Aorta (tissue), 5 donors: ENCODE measurements around the gene PCDHA7. TPM values are rescaled to one million over a fixed set of nuclear protein-coding genes. Genes with fewer than 3 reads are reported as not detected.
"Not testable (repeated sequence)": the region's sequence is repeated elsewhere in the genome, so short reads cannot be mapped to it uniquely, and the experiment has no call there.

ENCODE experiments used
- ATAC-seq: fragments of 200-7000 bp; cut with Tn5 transposase; one replicate; pipeline ENCODE4 v1.9.1; 2022; ENCODE audit warnings: moderate library complexity; ENCODE audit not compliant: low FRiP score
- DNase-seq, 2 donors: peaks; one replicate each; pipeline ENCODE4 v3.0.0-alpha.2; 2020
- H3K27ac ChIP-seq, 2 donors: one replicate each; pipeline ENCODE4 v1.5.1; 2013; ENCODE audit warnings: low read length in 2 of 2, mild to moderate bottlenecking in 2 of 2, moderate library complexity in 2 of 2, control low read depth in 1 of 2, inconsistent platforms in 1 of 2, low read depth in 1 of 2
- H3K27me3 ChIP-seq, 2 donors: one replicate each; pipeline ENCODE4 v1.6.1; 2013; ENCODE audit warnings: control low read depth in 1 of 2, low read length in 1 of 2, mild to moderate bottlenecking in 1 of 2, moderate library complexity in 1 of 2; ENCODE audit not compliant: insufficient read depth in 2 of 2, control insufficient read depth in 1 of 2
- H3K36me3 ChIP-seq, 2 donors: one replicate each; pipeline ENCODE4 v1.6.1; 2013; ENCODE audit warnings: control low read depth in 1 of 2, low read length in 1 of 2, mild to moderate bottlenecking in 1 of 2; ENCODE audit not compliant: insufficient read depth in 2 of 2, control insufficient read depth in 1 of 2
- H3K4me1 ChIP-seq, 2 donors: one replicate each; pipeline ENCODE4 v1.6.1; 2013; ENCODE audit warnings: low read length in 2 of 2, control low read depth in 1 of 2, mild to moderate bottlenecking in 1 of 2, moderate library complexity in 1 of 2; ENCODE audit not compliant: insufficient read depth in 2 of 2, control insufficient read depth in 1 of 2
- H3K4me3 ChIP-seq, 2 donors: one replicate each; pipeline ENCODE4 v1.5.1; 2013; ENCODE audit warnings: low read length in 2 of 2, control low read depth in 1 of 2, mild to moderate bottlenecking in 1 of 2
- H3K9me3 ChIP-seq: one replicate; pipeline ENCODE4 v1.6.1; 2013; ENCODE audit warnings: mild to moderate bottlenecking, low read length; ENCODE audit not compliant: control insufficient read depth
- WGBS, 2 donors: extraction: QIAGEN DNeasy Blood & Tissue Kit; methylation state at CpG; one replicate each; pipeline ENCODE4 v1.1.7; 2013; 5-methylcytosine and 5-hydroxymethylcytosine counted together
- intact Hi-C, 2 donors: fragments of 100-400 bp; cut with DNase I; formaldehyde crosslinking; loops; one replicate each; pipeline versions ENCODE4 v1.14.2 to v1.15.0; 2022
- polyA plus RNA-seq, 2 donors: library from polyadenylated mRNA; stranded (reverse); fragments of 200-250 nt; gene quantifications; one replicate each; pipeline ENCODE4 v1.2.3, GENCODE V29; 2013
- total RNA-seq, 2 donors: library from RNA; stranded (reverse); fragmentation: NEBNext Ultra II Directional; extraction: Animal tissue kit (Norgen Biotek cat#: 25700); gene quantifications; one replicate each; pipeline ENCODE4 v1.2.1, GENCODE V29; 2021
- donor health status: healthy with polysubstance abuse.
- donor health status: Bipolar disorder and iron deficiency.
- donor health status: DM: no; HTN: no; CAD: no.
- donor health status: DM: no; HTN: no; CAD: no.
- donor health status: DM: yes; HTN: yes; CAD: no.

PCDHA7 gene
- total and polyA plus RNA-seq, 4 donors, result 0.13 to 0.57 (median 0.32) TPM; not detected in 1

- H3K27ac ChIP-seq, intact Hi-C loops, H3K36me3 ChIP-seq, H3K4me3 ChIP-seq, ATAC-seq, DNase-seq, H3K27me3 ChIP-seq, H3K4me1 ChIP-seq: not testable (repeated sequence)
- 33% methylated on average over 101 of the region's 101 CpGs; no CpG with 5 or more reads in 1 of the 2 donors for WGBS, 2 donors
- peaks cover 15% of the 10 kb centered on the region for H3K9me3 ChIP-seq
Observed at GRCh38 chr5:140849831-140850634, 16.0 kb downstream of the PCDHA7 start.

- 17% methylated on average over 44 of the region's 44 CpGs; no CpG with 5 or more reads in 1 of the 2 donors for WGBS, 2 donors
Observed at GRCh38 chr5:140855772-140856674, 22.0 kb downstream of the PCDHA7 start, which contains the start of gene PCDHA10. Gene PCDHA10 (plus strand): TSS chr5:140855897. CDS start chr5:140856049, 152 bp downstream.

DNA sequence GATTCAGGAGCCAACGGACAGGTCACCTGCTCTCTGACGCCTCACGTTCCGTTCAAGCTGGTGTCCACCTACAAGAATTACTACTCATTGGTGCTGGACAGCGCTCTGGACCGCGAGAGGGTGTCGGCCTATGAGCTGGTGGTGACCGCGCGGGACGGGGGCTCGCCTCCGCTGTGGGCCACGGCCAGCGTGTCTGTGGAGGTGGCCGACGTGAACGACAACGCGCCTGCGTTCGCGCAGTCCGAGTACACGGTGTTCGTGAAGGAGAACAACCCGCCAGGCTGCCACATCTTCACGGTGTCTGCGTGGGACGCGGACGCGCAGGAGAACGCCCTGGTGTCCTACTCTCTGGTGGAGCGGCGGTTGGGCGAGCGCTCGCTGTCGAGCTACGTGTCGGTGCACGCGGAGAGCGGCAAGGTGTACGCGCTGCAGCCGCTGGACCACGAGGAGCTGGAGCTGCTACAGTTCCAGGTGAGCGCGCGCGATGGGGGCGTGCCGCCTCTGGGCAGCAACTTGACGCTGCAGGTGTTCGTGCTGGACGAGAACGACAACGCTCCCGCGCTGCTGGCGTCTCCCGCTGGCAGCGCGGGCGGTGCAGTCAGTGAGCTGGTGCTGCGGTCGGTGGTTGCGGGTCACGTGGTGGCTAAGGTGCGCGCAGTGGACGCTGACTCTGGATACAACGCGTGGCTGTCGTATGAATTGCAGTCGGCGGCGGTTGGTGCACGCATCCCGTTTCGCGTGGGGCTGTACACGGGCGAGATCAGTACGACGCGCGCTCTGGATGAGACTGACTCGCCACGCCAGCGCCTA lies 23.3 kb downstream of the PCDHA7 start:
- WGBS, 2 donors, result 44% methylated on average over 94 of the region's 94 CpGs; no CpG with 5 or more reads in 1 of the 2 donors
- no peak overlapping the region for H3K27ac ChIP-seq
- no peaks in the 10 kb centered on the region for H3K4me1 ChIP-seq
- no peaks in the 10 kb centered on the region for H3K27me3 ChIP-seq
- H3K4me3 ChIP-seq, result no peak overlapping the region
- intact Hi-C loops, result no loop called here
- ATAC-seq (no peak), DNase-seq (no peak)
- H3K36me3 ChIP-seq, result no peaks in the 10 kb centered on the region
- H3K9me3 ChIP-seq, result peaks cover 20% of the 10 kb centered on the region

More at GRCh38 chr5:140855772-140856674, 22.0 kb downstream of the PCDHA7 start, which contains the start of gene PCDHA10:
- no peak for DNase-seq
- H3K27ac ChIP-seq, result no peak within 1 kb of the TSS
- H3K4me1 ChIP-seq, result no peaks in the 10 kb centered on the region
- intact Hi-C loops, result no loop called here
- no peak within 1 kb of the TSS for H3K4me3 ChIP-seq
- no peak for ATAC-seq
- no peaks in the 10 kb centered on the region for H3K27me3 ChIP-seq
- no peaks in the 10 kb centered on the region for H3K36me3 ChIP-seq
- H3K9me3 ChIP-seq, result peaks cover 13% of the 10 kb centered on the region

DNA sequence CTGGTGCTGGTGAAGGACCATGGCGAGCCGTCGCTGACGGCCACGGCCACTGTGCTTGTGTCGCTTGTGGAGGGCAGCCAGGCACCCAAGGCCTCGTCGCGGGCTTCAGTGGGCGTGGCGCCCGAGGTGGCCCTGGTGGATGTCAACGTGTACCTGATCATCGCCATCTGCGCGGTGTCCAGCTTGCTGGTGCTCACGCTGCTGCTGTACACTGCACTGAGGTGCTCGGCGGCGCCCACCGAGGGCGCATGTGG lies 23.8 kb downstream of the PCDHA7 start:
- WGBS, 2 donors, result 50% methylated on average over 22 of the region's 22 CpGs; no CpG with 5 or more reads in 1 of the 2 donors
- intact Hi-C loops, result no loop called here
- Histone ChIP-seq H3K27ac (no peak overlapping the region), H3K4me3 (no peak overlapping the region), H3K4me1 (no peaks in the 10 kb centered on the region), H3K36me3 (no peaks in the 10 kb centered on the region), H3K9me3 (peaks cover 25% of the 10 kb centered on the region), H3K27me3 (no peaks in the 10 kb centered on the region)
- DNase-seq, result no peak
- no peak for ATAC-seq

DNA sequence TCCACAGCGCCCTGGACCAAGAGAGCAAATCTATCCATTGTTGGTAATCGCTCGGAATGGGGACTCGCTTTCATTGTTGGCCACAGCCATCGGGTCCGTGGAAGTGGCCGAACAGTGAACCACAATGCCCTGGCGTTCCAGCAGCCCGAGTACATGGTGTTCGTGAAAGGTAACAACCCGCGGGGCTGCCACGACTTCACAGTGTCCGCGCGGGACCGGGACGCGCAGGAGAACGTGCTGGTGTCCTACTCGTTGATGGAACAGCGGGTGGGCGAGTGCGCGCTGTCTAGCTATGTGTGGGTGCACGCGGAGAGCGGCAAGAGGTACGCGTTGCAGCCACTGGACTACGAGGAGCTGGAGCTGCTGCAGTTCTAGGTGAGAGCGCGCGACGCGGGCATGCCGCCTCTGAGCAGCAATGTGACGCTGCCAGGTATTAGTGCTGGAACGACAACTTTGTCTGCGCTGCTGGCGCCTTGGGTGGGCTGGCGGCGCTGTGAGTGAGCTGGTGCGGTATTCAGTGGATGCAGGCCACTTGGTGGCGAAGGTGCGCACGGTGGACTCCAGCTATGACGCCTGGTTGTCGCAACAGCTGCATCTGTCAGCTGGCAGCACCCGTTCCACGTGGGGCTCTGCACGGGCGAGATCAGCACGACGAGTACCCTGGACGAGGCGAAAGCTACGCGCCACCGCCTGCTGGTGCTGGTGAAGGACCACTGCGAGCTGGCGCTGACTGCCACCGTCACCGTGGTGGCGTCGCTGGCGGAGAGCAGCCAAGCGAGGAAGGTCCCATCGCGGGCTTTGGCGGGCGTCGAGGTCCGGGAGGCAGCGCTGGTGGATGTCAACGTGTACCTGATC lies 28.6 kb downstream of the PCDHA7 start:
- ATAC-seq, result no peak

DNA sequence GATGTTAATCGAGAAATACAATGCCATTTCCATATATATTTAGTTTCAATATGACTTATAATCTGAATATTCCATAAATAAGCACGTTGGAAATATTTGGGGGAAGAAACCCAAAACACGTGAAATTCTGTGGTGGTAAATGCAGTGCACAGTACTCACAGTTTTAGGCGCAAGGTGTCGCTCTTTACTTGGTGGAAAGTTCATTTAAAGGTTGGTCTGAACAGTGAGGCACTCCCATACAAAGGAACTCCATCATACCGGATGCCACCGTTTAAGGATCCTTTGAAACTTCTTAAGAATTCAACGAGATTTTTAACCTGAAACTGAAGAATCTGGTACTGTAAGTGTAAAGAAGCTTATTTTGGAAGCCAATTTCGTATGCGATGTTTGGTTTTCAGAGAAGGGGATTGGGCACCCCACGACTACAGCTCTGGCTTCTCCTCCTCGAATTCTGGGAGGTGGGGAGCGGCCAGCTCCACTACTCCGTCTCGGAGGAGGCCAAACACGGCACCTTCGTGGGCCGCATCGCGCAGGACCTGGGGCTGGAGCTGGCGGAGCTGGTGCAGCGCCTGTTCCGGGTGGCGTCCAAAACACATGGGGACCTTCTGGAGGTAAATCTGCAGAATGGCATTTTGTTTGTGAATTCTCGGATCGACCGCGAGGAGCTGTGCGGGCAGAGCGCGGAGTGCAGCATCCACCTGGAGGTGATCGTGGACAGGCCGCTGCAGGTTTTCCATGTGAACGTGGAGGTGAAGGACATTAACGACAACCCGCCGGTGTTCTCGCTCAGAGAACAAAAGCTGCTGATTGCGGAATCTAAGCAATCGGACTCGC lies 34.9 kb downstream of the PCDHA7 start, which contains the start of gene PCDHA11:
PCDHA11 (plus strand) TSS at position 237 of the 834 bp plus-strand sequence; CDS start at position 384, 147 bp downstream.
- Histone ChIP-seq H3K27me3 (no peaks in the 10 kb centered on the region), H3K27ac (no peak within 1 kb of the TSS), H3K9me3 (peaks cover 14% of the 10 kb centered on the region), H3K4me3 (no peak within 1 kb of the TSS), H3K4me1 (no peaks in the 10 kb centered on the region), H3K36me3 (no peaks in the 10 kb centered on the region)
- no peak for DNase-seq
- WGBS, 2 donors, result 11 to 13% methylated on average over 41 of the region's 41 CpGs
- no peak for ATAC-seq
- intact Hi-C loops, result no loop called here

More for the DNA sequence above, 28.6 kb downstream of the PCDHA7 start:
- Histone ChIP-seq H3K27me3 (no peaks in the 10 kb centered on the region), H3K9me3 (peaks cover 18% of the 10 kb centered on the region), H3K36me3 (no peaks in the 10 kb centered on the region), H3K27ac (no peak overlapping the region), H3K4me3 (no peak overlapping the region), H3K4me1 (no peaks in the 10 kb centered on the region)
- WGBS, 2 donors, result 31 to 35% methylated on average over 75 to 76 of the region's 76 CpGs
- DNase-seq, result no peak
- intact Hi-C loops, result no loop called here

DNA sequence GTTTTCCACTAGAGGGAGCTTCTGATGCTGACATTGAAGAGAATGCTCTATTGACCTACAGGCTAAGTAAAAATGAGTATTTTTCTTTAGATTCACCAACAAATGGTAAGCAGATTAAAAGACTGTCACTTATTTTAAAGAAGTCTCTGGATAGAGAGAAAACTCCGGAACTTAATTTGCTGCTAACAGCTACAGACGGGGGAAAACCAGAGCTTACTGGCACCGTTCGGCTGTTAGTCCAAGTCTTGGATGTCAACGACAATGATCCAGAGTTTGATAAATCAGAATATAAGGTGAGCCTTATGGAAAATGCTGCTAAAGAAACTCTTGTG lies 35.5 kb downstream of the PCDHA7 start:
- WGBS, 2 donors, result 45 to 50% methylated on average over 5 of the region's 5 CpGs
- DNase-seq (no peak), ATAC-seq (no peak)
- Histone ChIP-seq H3K4me3 (no peak overlapping the region), H3K4me1 (no peaks in the 10 kb centered on the region), H3K27ac (no peak overlapping the region), H3K9me3 (peaks cover 14% of the 10 kb centered on the region), H3K27me3 (no peaks in the 10 kb centered on the region), H3K36me3 (no peaks in the 10 kb centered on the region)
- intact Hi-C loops, result no loop called here
